Right renal pelvis (tissue), 4 donors: ENCODE measurements around the gene SLAIN1. TPM values are rescaled to one million over a fixed set of nuclear protein-coding genes. Genes with fewer than 3 reads are reported as not detected.
A peak's percentile ranks its signal among the peaks of the same experiment; 100 is the strongest.

ENCODE experiments used
- DNase-seq, 4 donors: peaks; one replicate each; pipeline ENCODE4 v3.0.0-alpha.2; 2013; ENCODE audit warnings: low read depth in 4 of 4, low spot score in 3 of 4, missing footprints in 1 of 4
- polyA plus RNA-seq, 4 donors: library from polyadenylated mRNA; unstranded; fragments of 120-200 nt; gene quantifications; one replicate each; pipeline ENCODE4 v1.2.1, GENCODE V29; 2013; ENCODE audit not compliant: insufficient read length in 4 of 4

Gene SLAIN1
- polyA plus RNA-seq, 4 donors, result 18.7 to 25.2 (median 23.1) TPM

DNA sequence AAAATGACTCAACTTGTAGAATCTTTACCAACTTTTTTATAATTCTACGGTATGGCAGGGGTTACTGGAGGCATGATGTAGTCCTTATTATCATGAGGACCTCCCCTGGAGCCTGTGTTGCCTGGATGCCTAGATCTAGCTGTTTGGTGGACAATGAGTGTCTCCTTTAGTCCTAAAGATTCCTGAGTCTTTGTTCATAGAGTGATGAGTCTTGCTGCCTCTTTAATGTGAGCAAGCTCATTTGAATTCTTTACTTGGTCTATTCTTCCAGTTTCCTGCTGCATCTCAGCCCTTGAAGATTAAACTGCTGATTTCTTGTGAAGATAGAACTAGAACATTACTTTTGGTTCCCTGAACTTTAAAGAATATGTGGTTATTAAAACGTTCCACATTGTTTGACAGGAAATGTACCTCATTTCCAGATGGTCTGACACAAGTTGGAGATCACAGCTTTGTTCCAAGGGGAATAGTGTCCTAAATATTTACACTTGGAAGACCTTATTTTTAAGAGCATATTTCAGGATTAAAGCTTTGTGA, 51.9 kb downstream of the SLAIN1 start:
- no peak for DNase-seq

DNA sequence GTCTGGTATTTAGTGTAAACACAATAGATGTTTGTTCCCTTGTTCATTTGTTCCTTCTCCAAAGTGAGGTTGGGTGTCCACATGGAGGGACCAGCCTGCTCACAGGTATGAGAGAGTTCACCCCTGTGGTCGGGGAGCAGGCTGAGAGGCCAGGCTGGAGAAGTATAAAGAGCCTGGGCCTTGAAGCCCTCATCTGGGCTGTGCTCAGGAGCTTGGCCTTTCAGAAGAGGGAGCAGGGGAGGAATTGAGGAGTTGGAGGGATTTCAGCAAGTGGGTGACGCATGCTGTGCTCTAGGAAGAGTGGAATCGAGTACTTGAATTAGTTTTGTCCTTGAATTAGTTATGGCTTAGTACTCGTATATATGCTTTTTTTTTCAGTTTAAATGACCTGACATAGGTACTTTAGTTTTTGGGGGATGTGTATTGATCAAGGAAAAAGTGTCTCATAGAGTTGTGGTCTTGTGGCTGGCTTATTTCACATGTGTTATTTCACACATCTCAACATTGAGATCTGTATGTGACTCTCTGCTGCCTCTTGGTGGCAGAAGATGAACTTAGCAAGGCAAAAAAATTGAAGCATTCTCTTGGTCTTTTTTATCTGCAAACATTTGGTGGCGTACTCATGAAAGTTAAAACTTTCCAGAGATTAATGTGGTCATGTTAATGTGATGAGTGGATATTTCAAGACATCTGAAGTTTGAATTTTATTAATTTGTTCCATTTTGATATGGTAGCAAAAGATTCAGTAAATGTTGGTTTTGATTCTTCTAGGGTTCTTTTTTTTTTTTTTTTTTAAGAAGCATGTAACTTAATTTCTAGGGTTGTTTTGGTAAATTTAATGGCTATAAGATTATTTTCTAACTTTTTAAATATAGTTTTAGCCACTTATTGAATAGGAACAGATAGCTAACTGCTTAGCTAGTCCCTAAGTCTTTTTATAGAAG, 54.3 kb downstream of the SLAIN1 start:
- peak; percentile 20 to 38 (median 32) for DNase-seq

DNA sequence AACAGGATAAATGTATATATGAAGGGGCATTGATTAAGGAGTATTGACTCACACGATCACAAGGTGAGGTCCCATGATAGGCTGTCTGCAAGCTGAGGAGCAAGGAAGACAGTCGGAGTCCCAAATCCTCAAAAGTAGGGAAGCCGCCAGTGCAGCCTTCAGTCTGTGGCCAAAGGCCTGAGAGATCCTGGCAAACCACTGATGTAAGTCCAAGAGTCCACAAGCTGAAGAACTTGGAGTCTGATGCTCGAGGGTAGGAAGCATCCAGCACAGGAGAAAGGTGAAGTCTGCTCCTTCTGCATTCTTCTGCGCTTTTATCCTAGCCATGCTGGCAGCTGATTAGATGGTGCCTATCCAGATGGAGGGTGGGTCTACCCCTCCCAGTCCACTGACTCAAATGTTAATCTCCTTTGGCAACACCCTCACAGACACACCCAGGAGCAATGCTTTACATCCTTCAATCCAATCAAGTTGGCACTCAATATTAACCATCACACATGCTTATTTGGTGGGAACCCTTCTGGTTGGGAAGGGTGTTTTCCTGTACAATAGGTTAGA, 55.1 kb downstream of the SLAIN1 start:
- no peak for DNase-seq

DNA sequence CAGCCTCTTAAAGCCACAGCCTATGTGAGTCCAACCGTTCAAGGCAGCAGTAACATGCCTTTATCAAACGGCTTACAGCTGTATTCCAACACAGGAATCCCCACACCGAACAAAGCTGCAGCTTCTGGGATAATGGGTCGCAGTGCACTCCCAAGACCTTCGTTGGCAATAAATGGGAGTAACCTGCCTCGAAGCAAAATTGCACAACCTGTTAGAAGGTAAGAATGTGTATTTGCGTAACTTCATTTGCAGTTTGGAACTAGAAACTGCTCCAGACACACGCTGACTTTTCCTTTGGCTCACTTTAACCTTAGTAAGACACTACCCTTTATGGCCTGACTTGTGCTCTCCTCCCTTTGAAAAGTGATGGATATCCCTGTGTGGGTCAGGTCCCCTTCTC, 63.4 kb downstream of the SLAIN1 start:
- no peak for DNase-seq

DNA sequence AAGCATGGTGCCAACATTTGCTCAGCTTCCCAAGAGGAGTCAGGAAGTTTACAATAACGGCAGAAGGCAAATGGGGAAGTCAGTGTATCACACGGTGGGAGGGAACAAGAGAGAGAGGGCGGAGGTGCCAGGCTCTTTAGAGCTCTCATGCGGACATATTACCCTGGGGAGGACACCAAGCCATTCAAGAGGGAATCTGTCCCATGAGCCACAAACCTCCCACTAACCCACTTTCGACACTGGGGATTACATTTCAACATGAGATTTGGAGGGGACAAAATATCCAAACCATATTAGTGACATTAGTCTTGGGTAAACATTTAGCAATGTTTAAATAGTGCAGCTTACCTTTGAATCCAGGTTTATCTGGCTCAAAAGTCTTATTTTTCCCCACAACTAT, 69.9 kb downstream of the SLAIN1 start:
- no peak for DNase-seq

DNA sequence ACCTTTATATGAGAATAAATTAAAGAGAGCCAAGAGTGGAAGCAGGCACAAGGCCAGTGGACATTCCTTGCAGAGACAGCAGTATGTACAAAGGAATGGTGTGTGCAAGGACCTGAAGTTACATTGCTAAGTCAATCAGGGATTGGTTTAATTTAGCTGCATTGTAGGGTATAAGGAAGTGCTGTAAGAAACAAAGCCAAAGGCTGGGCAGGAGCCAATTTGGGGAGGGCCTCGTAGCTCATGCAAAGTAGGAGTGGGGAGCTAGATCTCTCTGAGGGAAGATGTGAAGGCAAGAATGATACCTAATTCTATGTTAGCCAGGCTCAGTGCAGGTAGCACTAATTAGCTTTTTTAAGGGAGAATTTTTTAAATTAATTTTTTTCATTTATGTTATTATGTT, 76.7 kb downstream of the SLAIN1 start:
- DNase-seq, result no peak

DNA sequence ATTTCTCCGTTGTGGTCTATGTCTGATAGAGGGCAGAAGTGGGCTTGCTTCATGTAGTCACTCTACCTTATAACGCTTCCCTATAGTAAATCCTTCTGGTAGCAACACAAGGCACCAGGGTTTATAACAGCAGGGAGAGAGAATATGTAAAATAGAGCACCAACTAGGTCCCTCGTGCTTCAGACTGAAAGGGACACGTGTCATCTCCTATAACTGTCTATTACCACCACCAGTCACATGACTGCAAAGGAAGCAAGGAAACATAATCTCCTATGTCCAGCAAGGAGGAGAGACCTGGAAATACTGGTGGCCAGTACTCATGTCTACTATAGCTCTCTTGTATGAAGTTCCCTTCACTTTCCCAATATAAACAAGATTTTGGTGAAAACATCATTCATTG, 79.2 kb downstream of the SLAIN1 start:
- no peak for DNase-seq

DNA sequence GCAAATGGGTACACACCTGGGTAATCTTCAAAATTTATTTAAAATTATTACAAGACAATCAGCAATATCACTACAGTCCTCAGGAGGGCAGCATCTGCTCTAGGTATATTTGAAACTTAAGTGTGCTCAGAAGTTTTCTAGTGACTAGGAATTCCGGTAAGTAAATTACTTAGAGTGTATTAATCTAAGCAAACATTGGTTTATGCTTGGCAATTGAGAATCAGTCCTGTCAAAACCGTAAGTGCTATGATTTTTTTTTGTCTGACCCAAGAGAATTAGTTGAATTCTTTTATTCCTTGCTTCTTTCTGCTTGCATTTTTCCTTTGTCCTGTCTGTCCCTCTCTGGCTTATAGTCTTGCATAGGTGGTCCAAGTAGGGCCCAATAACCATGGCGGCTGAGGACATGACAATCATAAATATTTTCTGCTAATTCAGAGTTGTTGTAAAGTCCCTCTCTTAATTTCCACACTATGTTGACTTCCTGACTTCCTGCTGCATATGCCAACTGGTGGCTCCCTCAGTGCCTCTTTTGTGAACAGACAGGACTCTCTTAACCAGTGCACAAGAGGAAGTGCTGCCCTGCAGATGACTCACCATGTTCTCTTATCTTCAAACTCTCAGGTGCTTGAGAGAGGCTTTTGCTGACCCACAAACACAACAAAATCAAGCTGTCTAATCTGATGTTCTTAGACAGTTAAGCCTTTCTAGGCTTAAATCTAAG, 82.2 kb downstream of the SLAIN1 start:
- peak in 3 of 4 donors; percentile 37 to 51 (median 38) for DNase-seq

DNA sequence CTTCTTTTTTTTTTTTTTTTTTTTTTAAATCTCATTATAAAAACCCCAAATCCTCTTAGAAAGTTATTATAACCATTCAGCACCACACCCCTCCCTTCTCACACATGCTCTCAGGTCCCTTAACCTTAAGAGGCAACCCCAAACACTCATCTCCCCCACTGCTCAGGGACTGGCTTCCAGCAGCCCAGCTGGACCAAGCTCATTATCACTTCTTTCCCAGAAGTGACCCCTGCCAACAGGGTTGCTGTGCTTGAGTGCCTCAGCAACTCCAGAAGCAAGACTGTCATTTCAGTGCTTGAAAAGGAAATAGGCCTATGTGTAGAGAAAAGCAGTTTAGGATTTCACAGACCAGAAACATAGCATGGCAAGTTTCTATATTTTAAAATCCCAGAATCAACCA, 84.3 kb downstream of the SLAIN1 start:
- no peak for DNase-seq

DNA sequence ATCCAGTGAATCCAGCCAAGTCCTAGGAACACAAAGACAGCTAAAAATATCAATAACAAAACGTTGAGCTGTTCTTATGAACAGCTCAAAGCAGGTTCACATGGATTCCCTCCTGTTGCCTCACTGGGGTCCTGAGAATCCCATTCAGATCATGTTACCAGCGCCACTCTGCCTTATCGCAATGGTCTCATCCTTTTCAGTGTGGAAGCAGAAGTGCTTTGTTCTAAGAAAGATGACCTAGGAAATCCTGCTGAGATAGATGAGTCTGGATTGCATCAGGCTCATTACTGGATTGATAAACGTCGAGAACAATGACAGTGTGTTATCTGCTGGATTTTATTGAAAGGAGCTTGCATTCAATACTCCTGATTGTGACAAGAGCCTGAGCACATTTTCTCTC, 87.0 kb downstream of the SLAIN1 start:
- no peak for DNase-seq

DNA sequence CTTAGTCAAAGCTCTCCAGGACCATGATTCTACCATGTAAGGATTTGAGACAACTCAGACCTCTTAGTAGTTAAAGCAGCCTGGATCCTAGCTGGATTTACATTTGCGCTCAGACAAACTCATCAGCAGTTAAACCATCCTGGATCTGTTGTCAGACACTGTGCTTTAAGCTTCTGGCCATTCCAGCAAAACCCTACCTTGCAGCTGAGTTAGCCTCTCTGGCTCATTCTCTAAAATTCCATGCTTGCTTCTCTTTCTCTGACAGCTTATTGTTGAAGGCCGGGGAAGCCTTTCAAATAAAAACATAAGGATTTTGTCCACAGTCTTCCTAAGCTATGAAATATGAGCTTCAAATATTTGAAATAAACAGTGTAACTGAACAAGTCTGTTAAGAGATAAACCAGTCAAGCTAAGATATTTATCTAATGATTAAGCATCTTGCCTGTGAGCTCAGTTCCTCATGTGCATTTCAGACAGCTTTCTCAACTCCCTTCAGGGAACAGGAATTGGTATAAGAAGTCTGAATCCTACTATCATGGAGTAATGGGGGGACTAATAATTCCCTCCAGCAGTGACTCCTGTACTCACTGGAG, 89.3 kb downstream of the SLAIN1 start:
- no peak for DNase-seq

DNA sequence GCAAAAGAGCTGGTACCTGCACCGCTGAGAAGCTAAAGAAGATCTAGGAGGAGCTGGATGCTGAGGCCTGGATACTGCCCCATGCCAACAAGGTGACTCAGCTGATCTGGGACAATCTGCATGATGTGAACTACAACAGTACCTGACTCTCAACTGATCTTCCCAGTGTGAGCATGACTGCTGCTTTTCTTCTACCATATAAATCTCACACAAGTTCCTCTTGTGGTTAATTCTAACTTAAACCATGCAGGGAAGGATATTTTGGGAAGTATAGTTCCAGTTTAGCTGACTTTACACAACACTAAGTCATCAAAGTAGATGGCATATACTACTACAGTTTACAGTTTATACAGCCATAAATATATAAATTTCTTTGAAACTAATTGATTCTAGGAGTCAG, 91.9 kb downstream of the SLAIN1 start:
- no peak for DNase-seq

DNA sequence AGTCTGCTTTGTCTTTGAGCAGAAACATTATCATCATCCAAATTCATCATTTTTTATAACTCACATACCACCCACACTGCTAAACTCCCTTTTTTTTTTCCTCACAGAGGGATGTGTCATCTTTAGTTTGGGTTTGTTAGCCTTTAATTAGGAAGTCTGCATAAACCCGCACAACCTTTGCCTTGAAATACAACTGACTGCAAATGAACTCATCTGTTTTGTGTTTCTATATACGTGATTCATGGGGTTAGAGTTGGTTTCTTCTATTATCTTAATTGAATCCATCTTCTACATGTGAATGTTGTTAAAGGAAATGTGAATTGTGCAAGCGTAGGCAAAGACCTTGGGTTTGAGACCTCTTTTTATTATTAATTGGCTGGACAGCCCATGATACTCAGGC, 102.7 kb downstream of the SLAIN1 start:
- DNase-seq, result no peak

DNA sequence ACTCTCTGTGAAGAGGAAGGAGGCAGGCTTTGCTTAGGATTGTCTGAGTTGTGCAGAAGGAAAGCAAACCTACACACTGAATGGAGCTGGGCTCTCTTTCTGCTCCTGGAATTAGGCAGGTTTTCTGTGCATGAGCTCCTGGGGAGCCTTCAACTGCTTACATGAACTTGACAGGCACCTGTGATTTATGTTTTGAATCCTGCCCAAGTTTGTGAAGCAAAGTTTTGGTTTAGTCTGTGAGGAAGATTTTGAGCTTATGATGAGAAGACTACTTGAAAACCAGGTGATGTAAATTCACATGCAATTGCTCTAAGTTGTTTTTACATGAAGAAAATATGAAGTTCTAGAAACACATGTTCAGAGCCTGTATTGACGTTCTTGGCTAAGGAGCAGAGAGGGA, 109.0 kb downstream of the SLAIN1 start:
- DNase-seq, result no peak

DNA sequence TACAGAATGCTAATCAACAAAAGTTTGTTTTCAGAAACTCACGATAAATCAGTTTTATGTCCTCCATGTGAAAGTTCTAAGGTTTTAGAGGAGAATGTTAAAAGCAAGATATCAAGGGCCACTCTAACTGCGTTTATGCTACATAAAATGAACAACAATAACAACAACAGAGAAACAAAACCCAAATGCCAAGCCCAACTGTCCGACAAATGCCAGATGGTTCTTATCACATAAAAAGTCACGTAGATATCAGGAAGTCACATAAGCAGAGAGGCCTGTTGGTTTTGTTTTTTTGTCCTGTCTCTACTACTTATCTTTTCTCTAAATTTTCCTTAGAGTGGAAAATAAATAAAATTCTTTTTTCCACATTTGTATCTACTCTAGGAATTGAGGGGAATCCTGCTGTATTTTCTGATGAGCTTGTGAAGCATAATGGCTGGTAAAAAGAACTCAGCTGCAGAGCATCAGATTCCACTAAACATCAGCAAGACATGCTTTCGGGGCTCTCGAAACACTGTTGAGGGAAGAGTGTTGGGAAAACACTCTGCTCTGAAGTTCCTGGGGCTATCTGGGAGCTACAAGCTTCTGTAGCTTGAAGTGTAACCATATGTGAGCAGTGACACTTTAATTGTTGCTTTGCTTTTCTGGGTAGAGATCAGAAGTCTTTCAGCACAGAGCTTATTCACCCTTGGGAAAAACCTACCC, 110.1 kb downstream of the SLAIN1 start:
- DNase-seq, result peak in 2 of 4 donors; percentile 36 to 48

DNA sequence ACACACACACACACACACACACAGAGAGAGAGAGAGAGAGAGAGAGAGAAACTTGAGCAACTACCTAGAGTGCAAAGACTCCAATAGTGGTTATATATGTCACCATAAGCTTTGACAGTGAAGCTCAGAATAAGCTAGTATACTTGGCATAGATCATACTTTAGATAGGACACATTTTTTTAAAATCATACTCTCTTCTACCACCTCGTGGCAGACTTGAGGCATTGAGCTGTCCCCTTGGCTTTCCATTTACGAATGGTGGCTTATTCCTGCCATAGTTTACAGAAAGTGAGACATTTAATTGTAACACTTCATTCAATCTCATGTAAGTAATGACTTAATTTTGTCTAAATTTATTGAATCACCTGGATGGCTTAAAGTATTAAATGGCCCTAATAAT, 112.9 kb downstream of the SLAIN1 start:
- no peak for DNase-seq

DNA sequence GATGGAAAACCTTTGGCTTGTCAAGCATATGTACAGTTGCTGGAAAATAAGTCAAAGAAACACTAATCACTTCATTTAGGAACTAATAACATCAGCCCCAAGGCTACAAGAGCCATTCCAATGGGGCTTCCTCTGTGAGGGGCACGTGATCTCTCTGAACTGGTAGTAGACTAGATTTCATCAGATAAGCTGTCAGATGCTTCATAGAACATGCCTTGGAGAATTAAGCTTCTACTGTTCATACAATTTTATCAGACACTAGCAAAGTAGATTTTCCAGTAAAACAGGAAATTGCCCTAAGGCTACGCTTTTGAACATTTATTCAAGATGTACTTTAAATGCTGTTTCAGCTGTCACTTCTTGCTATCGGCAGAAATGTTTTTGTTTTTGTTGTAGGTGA, 113.4 kb downstream of the SLAIN1 start:
- no peak for DNase-seq

DNA sequence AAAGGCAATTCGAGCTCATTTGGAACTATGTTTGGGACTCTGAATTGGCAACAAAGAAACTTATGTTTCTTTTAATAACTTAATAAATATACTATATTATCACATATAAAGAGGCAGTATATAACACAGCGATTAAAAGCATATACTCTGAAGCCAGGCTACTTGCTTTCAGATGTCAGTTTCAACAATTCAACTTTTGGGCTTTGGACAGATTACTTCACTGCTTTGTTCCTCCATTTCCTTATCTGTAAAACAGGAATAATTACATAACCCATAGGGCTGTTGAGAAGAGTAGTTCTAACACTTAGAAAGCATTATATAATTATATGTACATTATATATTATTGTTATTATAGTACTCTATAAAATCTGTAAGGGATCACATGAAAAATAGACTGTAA, 113.9 kb downstream of the SLAIN1 start:
- no peak for DNase-seq

DNA sequence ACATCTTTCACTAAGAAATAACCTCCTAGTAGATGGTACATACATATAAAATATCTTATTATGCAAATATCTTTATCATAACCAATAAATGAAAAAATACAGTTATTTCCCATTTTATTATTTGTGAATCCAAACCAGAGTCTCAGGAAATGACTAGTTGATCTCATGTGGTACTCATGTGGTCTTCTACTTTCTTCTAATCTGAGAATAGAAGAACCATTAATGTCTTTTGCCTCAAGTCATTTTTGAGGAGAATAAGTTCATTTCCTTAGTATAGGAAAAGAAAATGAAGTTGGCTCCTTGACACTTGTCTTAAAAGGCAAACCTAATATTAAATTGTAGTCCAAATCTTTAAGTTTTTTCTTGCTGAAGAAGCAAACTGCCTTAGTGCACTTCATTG, 114.5 kb downstream of the SLAIN1 start:
- DNase-seq, result no peak
